K562 (cell line): ENCODE results near the gene ZNF213. TPM values are rescaled to one million over a fixed set of nuclear protein-coding genes. Genes with fewer than 3 reads are reported as not detected.

Experiments
- HDAC1 ChIP-seq, 2 experiments: fragments of 450-650 bp; IDR thresholded peaks; 2 replicates each; pipeline ENCODE4 v1.6.1; 2016 to 2017; ENCODE audit warnings: inconsistent platforms in 1 of 2, mild to moderate bottlenecking in 1 of 2, moderate library complexity in 1 of 2
- SMARCC2 ChIP-seq: fragments of 450-650 bp; IDR thresholded peaks from 2 replicates; pipeline ENCODE4 v1.6.1; 2017; ENCODE audit warnings: antibody characterized with exemption, moderate library complexity, mild to moderate bottlenecking, low read depth
- SOX6 ChIP-seq: fragments of 450-650 bp; IDR thresholded peaks from 2 replicates; pipeline ENCODE4 v1.6.1; 2014; ENCODE audit warnings: mild to moderate bottlenecking
- ZNF124 ChIP-seq: sonication (generic); formaldehyde crosslinking; IDR thresholded peaks from 2 replicates; pipeline ENCODE4 v1.8.1; 2022; ENCODE audit warnings: missing genetic modification reagents
- polyA plus RNA-seq, 8 experiments: library from polyadenylated mRNA; depleted of rRNA in 4 of 8; stranded (reverse) in 5 of 8; unstranded in 3 of 8; fragments of >200 nt; fragmentation: Nextera tagmentation in 2 of 8; fragmentation: Illumina TruSeq in 1 of 8; extraction: Ambion mirVana in 2 of 8; extraction: Trizol in 1 of 8; gene quantifications; 2 replicates each; pipeline versions ENCODE4 v1.2.1 to v1.2.3, GENCODE V29; 2011 to 2014; ENCODE audit warnings: inconsistent platforms in 1 of 8, missing spikeins in 1 of 8
- total RNA-seq, 7 experiments: library from RNA; depleted of rRNA in 6 of 7; stranded (reverse); fragments of >200 nt in 6 of 7; fragmentation: Illumina TruSeq in 2 of 7; extraction: Trizol in 2 of 7; gene quantifications; 2 replicates each; pipeline versions ENCODE4 v1.2.1 to v1.2.3, GENCODE V29; 2011 to 2021; ENCODE audit warnings: low replicate concordance in 1 of 7
- TF ChIP-seq, protein P1 (sequence below): fragments of 200-600 bp; sonication (generic); IDR thresholded peaks from one replicate; pipeline ENCODE4 v1.6.1; 2012; ENCODE audit warnings: mild to moderate bottlenecking, low read depth, low read length, inconsistent platforms
- TF ChIP-seq, protein P2 (sequence below), 2 experiments: fragments of 450-650 bp; IDR thresholded peaks; 2 replicates each; pipeline ENCODE4 v1.6.1; 2016; ENCODE audit warnings: mild to moderate bottlenecking in 2 of 2, borderline replicate concordance in 1 of 2, low read depth in 1 of 2, moderate library complexity in 1 of 2

Gene ZNF213
- total and polyA plus RNA-seq, 9 of the 15 experiments (the other 6 are each of a cell fraction or from before 2014, with no cell fraction given): 0.49 to 10.0 (median 1.8) TPM

DNA sequence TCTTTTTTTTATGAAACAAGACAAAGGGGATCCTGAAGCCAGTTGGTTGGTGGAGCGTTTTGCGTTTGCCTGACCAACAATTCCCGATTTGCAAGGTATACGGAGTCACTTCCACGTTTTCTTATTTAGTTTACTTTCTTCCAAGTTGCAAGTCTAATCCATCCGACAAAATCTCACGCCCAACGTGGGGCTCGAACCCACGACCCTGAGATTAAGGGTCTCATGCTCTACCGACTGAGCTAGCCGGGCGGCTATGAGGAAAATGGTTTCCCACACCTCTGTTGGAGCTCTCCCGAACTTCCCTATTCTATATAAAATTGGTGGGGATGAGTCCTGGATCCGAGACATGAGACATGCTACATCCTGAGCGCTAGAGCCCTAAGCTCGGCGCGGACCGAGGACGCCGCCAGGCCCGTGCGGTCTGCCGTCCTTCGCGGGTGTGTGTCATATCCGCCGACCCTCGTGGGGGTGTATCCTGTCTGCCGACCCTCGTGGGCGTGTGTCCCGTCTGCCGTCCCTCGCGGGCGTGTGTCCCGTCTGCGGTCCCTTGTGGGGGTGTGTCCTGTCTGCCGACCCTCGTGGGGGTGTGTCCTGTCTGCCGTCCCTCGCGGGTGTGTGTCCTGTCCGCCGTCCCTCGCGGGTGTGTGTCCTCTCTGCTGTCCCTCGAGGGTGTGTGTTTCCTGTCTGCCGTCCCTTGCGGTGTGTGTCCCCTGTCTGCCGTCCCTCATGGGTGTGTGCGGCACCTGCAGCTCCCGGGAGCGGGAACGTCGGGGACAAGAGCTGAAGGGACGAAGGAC, 22.6 kb downstream of the ZNF213 start (continued):
- TF ChIP-seq SOX6 (peak; percentile 56; the same call in 1 of the 2 replicates), SMARCC2 (no peak), HDAC1 (IDR thresholded peaks at IDR 0.05) (peak; percentile 36 to 76; a peak in 3 of 4 replicates), ZNF124 (CRISPR knock-in tag) (no peak)
- TF ChIP-seq, protein P1, sequence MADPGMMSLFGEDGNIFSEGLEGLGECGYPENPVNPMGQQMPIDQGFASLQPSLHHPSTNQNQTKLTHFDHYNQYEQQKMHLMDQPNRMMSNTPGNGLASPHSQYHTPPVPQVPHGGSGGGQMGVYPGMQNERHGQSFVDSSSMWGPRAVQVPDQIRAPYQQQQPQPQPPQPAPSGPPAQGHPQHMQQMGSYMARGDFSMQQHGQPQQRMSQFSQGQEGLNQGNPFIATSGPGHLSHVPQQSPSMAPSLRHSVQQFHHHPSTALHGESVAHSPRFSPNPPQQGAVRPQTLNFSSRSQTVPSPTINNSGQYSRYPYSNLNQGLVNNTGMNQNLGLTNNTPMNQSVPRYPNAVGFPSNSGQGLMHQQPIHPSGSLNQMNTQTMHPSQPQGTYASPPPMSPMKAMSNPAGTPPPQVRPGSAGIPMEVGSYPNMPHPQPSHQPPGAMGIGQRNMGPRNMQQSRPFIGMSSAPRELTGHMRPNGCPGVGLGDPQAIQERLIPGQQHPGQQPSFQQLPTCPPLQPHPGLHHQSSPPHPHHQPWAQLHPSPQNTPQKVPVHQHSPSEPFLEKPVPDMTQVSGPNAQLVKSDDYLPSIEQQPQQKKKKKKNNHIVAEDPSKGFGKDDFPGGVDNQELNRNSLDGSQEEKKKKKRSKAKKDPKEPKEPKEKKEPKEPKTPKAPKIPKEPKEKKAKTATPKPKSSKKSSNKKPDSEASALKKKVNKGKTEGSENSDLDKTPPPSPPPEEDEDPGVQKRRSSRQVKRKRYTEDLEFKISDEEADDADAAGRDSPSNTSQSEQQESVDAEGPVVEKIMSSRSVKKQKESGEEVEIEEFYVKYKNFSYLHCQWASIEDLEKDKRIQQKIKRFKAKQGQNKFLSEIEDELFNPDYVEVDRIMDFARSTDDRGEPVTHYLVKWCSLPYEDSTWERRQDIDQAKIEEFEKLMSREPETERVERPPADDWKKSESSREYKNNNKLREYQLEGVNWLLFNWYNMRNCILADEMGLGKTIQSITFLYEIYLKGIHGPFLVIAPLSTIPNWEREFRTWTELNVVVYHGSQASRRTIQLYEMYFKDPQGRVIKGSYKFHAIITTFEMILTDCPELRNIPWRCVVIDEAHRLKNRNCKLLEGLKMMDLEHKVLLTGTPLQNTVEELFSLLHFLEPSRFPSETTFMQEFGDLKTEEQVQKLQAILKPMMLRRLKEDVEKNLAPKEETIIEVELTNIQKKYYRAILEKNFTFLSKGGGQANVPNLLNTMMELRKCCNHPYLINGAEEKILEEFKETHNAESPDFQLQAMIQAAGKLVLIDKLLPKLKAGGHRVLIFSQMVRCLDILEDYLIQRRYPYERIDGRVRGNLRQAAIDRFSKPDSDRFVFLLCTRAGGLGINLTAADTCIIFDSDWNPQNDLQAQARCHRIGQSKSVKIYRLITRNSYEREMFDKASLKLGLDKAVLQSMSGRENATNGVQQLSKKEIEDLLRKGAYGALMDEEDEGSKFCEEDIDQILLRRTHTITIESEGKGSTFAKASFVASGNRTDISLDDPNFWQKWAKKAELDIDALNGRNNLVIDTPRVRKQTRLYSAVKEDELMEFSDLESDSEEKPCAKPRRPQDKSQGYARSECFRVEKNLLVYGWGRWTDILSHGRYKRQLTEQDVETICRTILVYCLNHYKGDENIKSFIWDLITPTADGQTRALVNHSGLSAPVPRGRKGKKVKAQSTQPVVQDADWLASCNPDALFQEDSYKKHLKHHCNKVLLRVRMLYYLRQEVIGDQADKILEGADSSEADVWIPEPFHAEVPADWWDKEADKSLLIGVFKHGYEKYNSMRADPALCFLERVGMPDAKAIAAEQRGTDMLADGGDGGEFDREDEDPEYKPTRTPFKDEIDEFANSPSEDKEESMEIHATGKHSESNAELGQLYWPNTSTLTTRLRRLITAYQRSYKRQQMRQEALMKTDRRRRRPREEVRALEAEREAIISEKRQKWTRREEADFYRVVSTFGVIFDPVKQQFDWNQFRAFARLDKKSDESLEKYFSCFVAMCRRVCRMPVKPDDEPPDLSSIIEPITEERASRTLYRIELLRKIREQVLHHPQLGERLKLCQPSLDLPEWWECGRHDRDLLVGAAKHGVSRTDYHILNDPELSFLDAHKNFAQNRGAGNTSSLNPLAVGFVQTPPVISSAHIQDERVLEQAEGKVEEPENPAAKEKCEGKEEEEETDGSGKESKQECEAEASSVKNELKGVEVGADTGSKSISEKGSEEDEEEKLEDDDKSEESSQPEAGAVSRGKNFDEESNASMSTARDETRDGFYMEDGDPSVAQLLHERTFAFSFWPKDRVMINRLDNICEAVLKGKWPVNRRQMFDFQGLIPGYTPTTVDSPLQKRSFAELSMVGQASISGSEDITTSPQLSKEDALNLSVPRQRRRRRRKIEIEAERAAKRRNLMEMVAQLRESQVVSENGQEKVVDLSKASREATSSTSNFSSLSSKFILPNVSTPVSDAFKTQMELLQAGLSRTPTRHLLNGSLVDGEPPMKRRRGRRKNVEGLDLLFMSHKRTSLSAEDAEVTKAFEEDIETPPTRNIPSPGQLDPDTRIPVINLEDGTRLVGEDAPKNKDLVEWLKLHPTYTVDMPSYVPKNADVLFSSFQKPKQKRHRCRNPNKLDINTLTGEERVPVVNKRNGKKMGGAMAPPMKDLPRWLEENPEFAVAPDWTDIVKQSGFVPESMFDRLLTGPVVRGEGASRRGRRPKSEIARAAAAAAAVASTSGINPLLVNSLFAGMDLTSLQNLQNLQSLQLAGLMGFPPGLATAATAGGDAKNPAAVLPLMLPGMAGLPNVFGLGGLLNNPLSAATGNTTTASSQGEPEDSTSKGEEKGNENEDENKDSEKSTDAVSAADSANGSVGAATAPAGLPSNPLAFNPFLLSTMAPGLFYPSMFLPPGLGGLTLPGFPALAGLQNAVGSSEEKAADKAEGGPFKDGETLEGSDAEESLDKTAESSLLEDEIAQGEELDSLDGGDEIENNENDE: no peak
- TF ChIP-seq, protein P2, sequence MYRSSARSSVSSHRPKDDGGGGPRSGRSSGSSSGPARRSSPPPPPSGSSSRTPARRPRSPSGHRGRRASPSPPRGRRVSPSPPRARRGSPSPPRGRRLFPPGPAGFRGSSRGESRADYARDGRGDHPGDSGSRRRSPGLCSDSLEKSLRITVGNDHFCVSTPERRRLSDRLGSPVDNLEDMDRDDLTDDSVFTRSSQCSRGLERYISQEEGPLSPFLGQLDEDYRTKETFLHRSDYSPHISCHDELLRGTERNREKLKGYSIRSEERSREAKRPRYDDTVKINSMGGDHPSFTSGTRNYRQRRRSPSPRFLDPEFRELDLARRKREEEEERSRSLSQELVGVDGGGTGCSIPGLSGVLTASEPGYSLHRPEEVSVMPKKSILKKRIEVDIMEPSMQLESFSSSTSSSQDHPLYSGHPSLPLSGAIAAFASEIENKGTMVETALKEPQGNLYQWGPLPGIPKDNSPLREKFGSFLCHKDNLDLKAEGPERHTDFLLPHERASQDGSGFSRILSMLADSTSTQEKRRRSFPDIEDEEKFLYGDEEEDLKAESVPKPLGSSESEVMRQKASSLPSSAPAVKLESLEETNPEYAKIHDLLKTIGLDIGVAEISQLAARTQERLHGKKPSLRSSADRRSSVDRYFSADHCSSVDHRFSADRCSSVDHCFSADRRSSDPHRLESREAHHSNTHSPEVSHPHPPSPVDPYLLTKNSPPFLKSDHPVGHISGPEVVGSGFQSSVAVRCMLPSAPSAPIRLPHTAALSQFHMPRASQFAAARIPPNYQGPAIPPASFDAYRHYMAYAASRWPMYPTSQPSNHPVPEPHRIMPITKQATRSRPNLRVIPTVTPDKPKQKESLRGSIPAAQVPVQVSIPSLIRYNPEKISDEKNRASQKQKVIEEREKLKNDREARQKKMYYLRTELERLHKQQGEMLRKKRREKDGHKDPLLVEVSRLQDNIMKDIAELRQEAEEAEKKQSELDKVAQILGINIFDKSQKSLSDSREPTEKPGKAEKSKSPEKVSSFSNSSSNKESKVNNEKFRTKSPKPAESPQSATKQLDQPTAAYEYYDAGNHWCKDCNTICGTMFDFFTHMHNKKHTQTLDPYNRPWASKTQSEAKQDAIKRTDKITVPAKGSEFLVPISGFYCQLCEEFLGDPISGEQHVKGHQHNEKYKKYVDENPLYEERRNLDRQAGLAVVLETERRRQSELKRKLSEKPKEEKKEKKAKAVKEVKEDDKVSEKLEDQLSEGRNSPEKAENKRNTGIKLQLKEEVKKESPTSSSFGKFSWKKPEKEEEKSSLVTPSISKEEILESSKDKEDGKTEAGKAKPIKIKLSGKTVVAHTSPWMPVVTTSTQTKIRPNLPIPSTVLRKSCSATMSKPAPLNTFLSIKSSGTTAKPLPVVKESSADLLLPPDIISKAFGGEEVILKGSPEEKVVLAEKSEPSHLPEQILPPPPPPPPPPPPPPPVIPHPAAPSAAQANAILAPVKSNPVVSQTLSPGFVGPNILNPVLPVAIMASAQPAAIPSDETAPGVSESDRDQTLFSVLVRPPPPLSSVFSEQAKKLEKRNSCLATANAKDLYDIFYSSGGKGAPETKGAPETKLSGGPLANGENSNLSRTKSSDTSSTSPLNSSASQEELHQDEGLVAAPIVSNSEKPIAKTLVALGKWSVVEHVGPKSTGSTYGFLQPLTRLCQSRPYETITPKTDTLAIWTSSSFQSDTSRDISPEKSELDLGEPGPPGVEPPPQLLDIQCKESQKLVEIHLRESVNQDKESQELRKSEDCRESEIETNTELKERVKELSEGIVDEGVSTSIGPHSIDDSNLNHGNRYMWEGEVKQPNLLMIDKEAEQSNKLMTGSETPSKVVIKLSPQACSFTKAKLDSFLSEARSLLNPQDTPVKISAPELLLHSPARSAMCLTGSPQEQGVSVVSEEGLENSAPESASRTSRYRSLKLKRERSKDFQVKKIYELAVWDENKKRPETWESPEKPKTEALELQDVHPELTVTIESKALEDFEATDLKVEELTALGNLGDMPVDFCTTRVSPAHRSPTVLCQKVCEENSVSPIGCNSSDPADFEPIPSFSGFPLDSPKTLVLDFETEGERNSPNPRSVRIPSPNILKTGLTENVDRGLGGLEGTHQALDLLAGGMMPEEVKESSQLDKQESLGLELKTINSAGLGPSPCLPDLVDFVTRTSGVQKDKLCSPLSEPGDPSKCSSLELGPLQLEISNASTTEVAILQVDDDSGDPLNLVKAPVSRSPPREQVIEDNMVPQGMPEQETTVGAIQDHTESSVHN (IDR thresholded peaks at IDR 0.05; ENCODE audit: borderline replicate concordance in 1 of 2, low read depth in 1 of 2): no peak
